Ascending aorta (tissue), 2 donors: ENCODE results near the gene KLC3. TPM values are rescaled to one million over a fixed set of nuclear protein-coding genes. Genes with fewer than 3 reads are reported as not detected.

Source experiments
- DNase-seq, 2 donors: peaks; one replicate each; pipeline ENCODE4 v3.0.0-alpha.2; 2019; ENCODE audit warnings: low spot score in 2 of 2
- H3K27ac ChIP-seq, 2 donors: fragments of 200-600 bp; sonication (generic); one replicate each; pipeline ENCODE4 v1.5.1; 2016 to 2017; ENCODE audit warnings: mild to moderate bottlenecking in 1 of 2
- H3K27me3 ChIP-seq: fragments of 200-600 bp; sonication (generic); one replicate; pipeline ENCODE4 v1.5.1; 2017
- H3K36me3 ChIP-seq, 2 donors: fragments of 200-600 bp; sonication (generic); one replicate each; pipeline ENCODE4 v1.5.1; 2016
- H3K4me1 ChIP-seq, 2 donors: fragments of 200-600 bp; sonication (generic); one replicate each; pipeline ENCODE4 v1.5.1; 2016 to 2017; ENCODE audit warnings: mild to moderate bottlenecking in 1 of 2
- H3K4me3 ChIP-seq, 2 donors: fragments of 200-600 bp; sonication (generic); one replicate each; pipeline ENCODE4 v1.5.1; 2016 to 2017; ENCODE audit warnings: mild to moderate bottlenecking in 1 of 2
- H3K9me3 ChIP-seq, 2 donors: fragments of 200-600 bp; sonication (generic); one replicate each; pipeline ENCODE4 v1.5.1; 2016
- CTCF ChIP-seq, 3 experiments: fragments of 200-600 bp in 2 of 3; fragments of 450-650 bp in 1 of 3; sonication (generic) in 2 of 3; IDR thresholded peaks; one replicate each; pipeline ENCODE4 v1.5.1; 2016 to 2019; ENCODE audit warnings: antibody characterized with exemption in 3 of 3, mild to moderate bottlenecking in 1 of 3, moderate library complexity in 1 of 3
- intact Hi-C: fragments of 100-400 bp; cut with DNase I; formaldehyde crosslinking; loops from one replicate; pipeline ENCODE4 v1.15.1; 2023
- total RNA-seq: library from RNA; depleted of rRNA; stranded (reverse); fragments of >200 nt; gene quantifications from one replicate; pipeline ENCODE4 v1.1.0, GENCODE V29; 2016

KLC3 gene
- total RNA-seq, 1 donor from 2014 or later, result not detected

GRCh38 chr19:45391871-45392665, 51.5 kb downstream of the KLC3 start:
- H3K27me3 ChIP-seq, result no peaks in the 10 kb centered on the region
- no peak overlapping the region for H3K27ac ChIP-seq
- TF ChIP-seq CTCF (IDR thresholded peaks at IDR 0.05), result no peak
- H3K9me3 ChIP-seq, result no peaks in the 10 kb centered on the region
- intact Hi-C loops, result no loop called here
- no peak overlapping the region for H3K4me3 ChIP-seq
- no peak for DNase-seq
- H3K36me3 ChIP-seq, result peaks cover 25 to 30% of the 10 kb centered on the region in 2 donors
- no peaks in the 10 kb centered on the region for H3K4me1 ChIP-seq

- no peaks in the 10 kb centered on the region for H3K27me3 ChIP-seq
- H3K9me3 ChIP-seq, result no peaks in the 10 kb centered on the region
- H3K4me3 ChIP-seq, result no peak overlapping the region
- H3K4me1 ChIP-seq, result peaks cover 0 to 6% of the 10 kb centered on the region in 2 donors
- no peak for TF ChIP-seq CTCF (IDR thresholded peaks at IDR 0.05)
- DNase-seq, result no peak
- H3K27ac ChIP-seq, result no peak overlapping the region
- intact Hi-C loops, result no loop called here
- peaks cover 25 to 30% of the 10 kb centered on the region in 2 donors for H3K36me3 ChIP-seq
Measured at GRCh38 chr19:45395821-45396617, 55.5 kb downstream of the KLC3 start.

DNA sequence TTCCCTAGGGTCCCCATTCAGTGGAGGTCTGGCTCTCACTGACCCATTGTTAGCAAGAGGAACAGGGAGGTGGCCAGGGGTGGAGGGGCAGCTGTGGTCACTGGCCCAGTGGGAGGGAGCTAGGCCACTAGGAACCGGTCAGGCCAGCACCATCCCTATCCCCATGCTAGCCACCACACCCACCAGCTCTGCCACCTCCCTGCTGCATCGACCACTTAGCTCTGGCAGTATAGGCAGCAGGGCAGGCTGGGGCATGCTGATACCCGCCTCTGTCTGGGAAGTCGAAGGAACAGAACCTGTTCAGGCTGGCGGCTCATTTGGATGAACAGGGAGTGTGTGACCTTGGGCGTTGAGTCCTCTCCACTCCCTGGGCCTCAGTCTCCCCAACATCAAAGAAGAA, 59.6 kb downstream of the KLC3 start:
- Histone ChIP-seq H3K4me1 (peaks cover 5 to 29% of the 10 kb centered on the region in 2 donors), H3K27ac (no peak overlapping the region), H3K27me3 (no peaks in the 10 kb centered on the region), H3K4me3 (no peak overlapping the region), H3K36me3 (peaks cover 14% of the 10 kb centered on the region in 2 donors), H3K9me3 (no peaks in the 10 kb centered on the region)
- DNase-seq, result no peak
- intact Hi-C loops, result no loop called here
- no peak for TF ChIP-seq CTCF (IDR thresholded peaks at IDR 0.05)

Other genes starting within 250 kb of the KLC3 start
- gene PPP1R37, start 247.6 kb upstream of the KLC3 start, total RNA-seq, result 17.6 TPM
- not detected for gene NKPD1, start 179.8 kb upstream of the KLC3 start, total RNA-seq
- 18.3 TPM for gene TRAPPC6A, start 162.5 kb upstream of the KLC3 start, total RNA-seq
- gene BLOC1S3, start 162.0 kb upstream of the KLC3 start, total RNA-seq, result 0.32 TPM
- 33.5 TPM for gene EXOC3L2, start 95.3 kb upstream of the KLC3 start, total RNA-seq
- gene MARK4, start 89.5 kb upstream of the KLC3 start, total RNA-seq, result 22.8 TPM
- not detected for gene CKM, start 17.9 kb upstream of the KLC3 start, total RNA-seq
- gene ERCC2, start 29.8 kb downstream of the KLC3 start, total RNA-seq, result 22.4 TPM
- 27.8 TPM for gene PPP1R13L, start 64.3 kb downstream of the KLC3 start, total RNA-seq
- gene POLR1G, start 65.9 kb downstream of the KLC3 start, total RNA-seq, result 3.7 TPM
- 142 TPM for gene ERCC1, start 83.2 kb downstream of the KLC3 start, total RNA-seq
- gene FOSB, start 127.2 kb downstream of the KLC3 start, total RNA-seq, result 511 TPM
- gene RTN2, start 156.3 kb downstream of the KLC3 start, total RNA-seq, result 37.1 TPM
- 2.2 TPM for gene PPM1N, start 157.7 kb downstream of the KLC3 start, total RNA-seq
- gene VASP, start 166.7 kb downstream of the KLC3 start, total RNA-seq, result 110 TPM
- gene OPA3, start 244.1 kb downstream of the KLC3 start, total RNA-seq, result 4.5 TPM